Stomach (tissue), 4 donors: ENCODE results near the gene TMEM107.

Experiments used
- CTCF ChIP-seq, 7 experiments: fragments of 450-650 bp in 4 of 7; fragments of 200-600 bp in 3 of 7; sonication (generic) in 3 of 7; IDR thresholded peaks; one replicate each; pipeline ENCODE4 v1.5.1; 2016 to 2019; ENCODE audit warnings: antibody characterized with exemption in 7 of 7, control low read depth in 2 of 7, mild to moderate bottlenecking in 1 of 7
- EP300 ChIP-seq: sonication (generic); formaldehyde crosslinking; IDR thresholded peaks from one replicate; pipeline ENCODE4 v1.6.1; 2017; ENCODE audit warnings: antibody characterized with exemption
- POLR2A ChIP-seq, 4 donors: fragments of 450-650 bp; IDR thresholded peaks; one replicate each; pipeline ENCODE4 v1.6.1; 2016; ENCODE audit warnings: antibody characterized with exemption in 4 of 4, control low read depth in 2 of 4, mild to moderate bottlenecking in 1 of 4, moderate library complexity in 1 of 4
- POLR2AphosphoS5 ChIP-seq, 3 donors: sonication (generic); formaldehyde crosslinking; IDR thresholded peaks; one replicate each; pipeline ENCODE4 v1.6.1; 2016; ENCODE audit warnings: antibody characterized with exemption in 3 of 3

- TF ChIP-seq POLR2A (IDR thresholded peaks at IDR 0.05) (no peak), POLR2AphosphoS5 (IDR thresholded peaks at IDR 0.05) (no peak), CTCF (IDR thresholded peaks at IDR 0.05) (no peak), EP300 (no peak)
These were observed 29.6 kb downstream of the TMEM107 start for GRCh38 chr17:8146381-8147140.
